Measurements from ENCODE around the gene FAAP20.

Gene FAAP20

GRCh38 chr1:2193514-2194281 lies 874 bp downstream of the FAAP20 start:
- no peak for DNase-seq

GRCh38 chr1:2192031-2192995 lies 2.3 kb downstream of the FAAP20 start:
- no peak for DNase-seq

- no peak for DNase-seq
Observed at GRCh38 chr1:2190491-2190976, 4.0 kb downstream of the FAAP20 start.

- DNase-seq = peak; percentile 71 to 80 (median 78)
Observed at GRCh38 chr1:2189459-2190425, 4.8 kb downstream of the FAAP20 start.

- no peak for DNase-seq
Observed at GRCh38 chr1:2188336-2188735, 6.2 kb downstream of the FAAP20 start.

- no peak for DNase-seq
Observed at GRCh38 chr1:2187619-2188018, 7.0 kb downstream of the FAAP20 start.

- DNase-seq = no peak
Observed at GRCh38 chr1:2186901-2187300, 7.7 kb downstream of the FAAP20 start.

GRCh38 chr1:2185880-2186855 lies 8.4 kb downstream of the FAAP20 start:
- DNase-seq = no peak

- DNase-seq = no peak
Observed at GRCh38 chr1:2184934-2185333, 9.6 kb downstream of the FAAP20 start.

- no peak for DNase-seq
Observed at GRCh38 chr1:2184531-2184930, 10.0 kb downstream of the FAAP20 start.

GRCh38 chr1:2183937-2184334 lies 10.6 kb downstream of the FAAP20 start:
- no peak for DNase-seq

- no peak for DNase-seq
Observed at GRCh38 chr1:2182376-2182775, 12.2 kb downstream of the FAAP20 start.

- no peak for DNase-seq
Observed at GRCh38 chr1:2181752-2182151, 12.8 kb downstream of the FAAP20 start.

GRCh38 chr1:2181271-2181670 lies 13.3 kb downstream of the FAAP20 start:
- DNase-seq = no peak

GRCh38 chr1:2180297-2181245 lies 14.0 kb downstream of the FAAP20 start:
- DNase-seq = no peak

GRCh38 chr1:2179283-2180013 lies 15.1 kb downstream of the FAAP20 start:
- no peak for DNase-seq

- DNase-seq = no peak
Observed at GRCh38 chr1:2178875-2179274, 15.7 kb downstream of the FAAP20 start.

- no peak for DNase-seq
Observed at GRCh38 chr1:2177946-2178538, 16.5 kb downstream of the FAAP20 start.

GRCh38 chr1:2177541-2177940 lies 17.0 kb downstream of the FAAP20 start:
- DNase-seq = no peak

Data from activated CD4-positive, CD25-positive, alpha-beta regulatory T cell (primary cell).